ENCODE measurements around the gene EBLN2.

Gene EBLN2

GRCh38 chr3:73061416-73061815, at the start of gene EBLN2:
TSS of gene EBLN2 (plus strand) at chr3:73061659. CDS start at chr3:73062082, 423 bp downstream.
- TF ChIP-seq CTCF (IDR thresholded peaks at IDR 0.05; ENCODE audit: borderline replicate concordance, control extremely low read depth, extremely low read depth, insufficient read depth, missing control alignments), result no peak
- in situ Hi-C loops (cut with MboI; ENCODE audit: low sequenced_read_pairs, unreplicated experiment), result no loop called here
- DNase-seq (ENCODE audit: low spot score), result no peak

- no peak for DNase-seq (ENCODE audit: low spot score)
- TF ChIP-seq CTCF (IDR thresholded peaks at IDR 0.05; ENCODE audit: borderline replicate concordance, control extremely low read depth, extremely low read depth, insufficient read depth, missing control alignments), result no peak
- in situ Hi-C loops (cut with MboI; ENCODE audit: low sequenced_read_pairs, unreplicated experiment), result no loop called here
These were observed 43.2 kb upstream of the EBLN2 start for GRCh38 chr3:73018298-73018697.

- TF ChIP-seq CTCF (IDR thresholded peaks at IDR 0.05; ENCODE audit: borderline replicate concordance, control extremely low read depth, extremely low read depth, insufficient read depth, missing control alignments), result no peak
- in situ Hi-C loops (cut with MboI; ENCODE audit: low sequenced_read_pairs, unreplicated experiment), result no loop called here
- DNase-seq (ENCODE audit: low spot score), result no peak
These were observed 42.5 kb upstream of the EBLN2 start for GRCh38 chr3:73018790-73019441.

GRCh38 chr3:73021301-73021835, 40.1 kb upstream of the EBLN2 start:
- TF ChIP-seq CTCF (IDR thresholded peaks at IDR 0.05; ENCODE audit: borderline replicate concordance, control extremely low read depth, extremely low read depth, insufficient read depth, missing control alignments), result no peak
- in situ Hi-C loops (cut with MboI; ENCODE audit: low sequenced_read_pairs, unreplicated experiment), result no loop called here
- DNase-seq (ENCODE audit: low spot score), result no peak

GRCh38 chr3:73024836-73025235, 36.6 kb upstream of the EBLN2 start:
- TF ChIP-seq CTCF (IDR thresholded peaks at IDR 0.05; ENCODE audit: borderline replicate concordance, control extremely low read depth, extremely low read depth, insufficient read depth, missing control alignments), result no peak
- in situ Hi-C loops (cut with MboI; ENCODE audit: low sequenced_read_pairs, unreplicated experiment), result no loop called here
- no peak for DNase-seq (ENCODE audit: low spot score)

- in situ Hi-C loops (cut with MboI; ENCODE audit: low sequenced_read_pairs, unreplicated experiment), result no loop called here
- no peak for TF ChIP-seq CTCF (IDR thresholded peaks at IDR 0.05; ENCODE audit: borderline replicate concordance, control extremely low read depth, extremely low read depth, insufficient read depth, missing control alignments)
- DNase-seq (ENCODE audit: low spot score), result no peak
These were observed 35.2 kb upstream of the EBLN2 start for GRCh38 chr3:73026111-73026759.

Measured in GM13976 (cell line).